ENCODE results near the gene AGAP1. TPM values are rescaled to one million over a fixed set of nuclear protein-coding genes. Genes with fewer than 3 reads are reported as not detected.

AGAP1 gene
- total and polyA plus RNA-seq, 7 donors = 10.8 to 42.7 (median 18.6) TPM

- Histone ChIP-seq H3K4me3 (no peak overlapping the region), H3K36me3 (no peaks in the 10 kb centered on the region), H3K9me3 (no peaks in the 10 kb centered on the region), H3K4me1 (peaks cover 0 to 65% (median 52%) of the 10 kb centered on the region in 4 donors), H3K27ac (no peak overlapping the region), H3K27me3 (no peaks in the 10 kb centered on the region)
- no peak for DNase-seq
- intact Hi-C loops (cut with DNase I) = no loop called here
- 48 to 69% methylated on average over 17 of the region's 17 CpGs for WGBS, 2 donors
- TF ChIP-seq POLR2A (IDR thresholded peaks at IDR 0.05) (no peak), POLR2AphosphoS5 (IDR thresholded peaks at IDR 0.05) (no peak), EP300 (IDR thresholded peaks at IDR 0.05) (no peak)
- TF ChIP-seq, protein P1, sequence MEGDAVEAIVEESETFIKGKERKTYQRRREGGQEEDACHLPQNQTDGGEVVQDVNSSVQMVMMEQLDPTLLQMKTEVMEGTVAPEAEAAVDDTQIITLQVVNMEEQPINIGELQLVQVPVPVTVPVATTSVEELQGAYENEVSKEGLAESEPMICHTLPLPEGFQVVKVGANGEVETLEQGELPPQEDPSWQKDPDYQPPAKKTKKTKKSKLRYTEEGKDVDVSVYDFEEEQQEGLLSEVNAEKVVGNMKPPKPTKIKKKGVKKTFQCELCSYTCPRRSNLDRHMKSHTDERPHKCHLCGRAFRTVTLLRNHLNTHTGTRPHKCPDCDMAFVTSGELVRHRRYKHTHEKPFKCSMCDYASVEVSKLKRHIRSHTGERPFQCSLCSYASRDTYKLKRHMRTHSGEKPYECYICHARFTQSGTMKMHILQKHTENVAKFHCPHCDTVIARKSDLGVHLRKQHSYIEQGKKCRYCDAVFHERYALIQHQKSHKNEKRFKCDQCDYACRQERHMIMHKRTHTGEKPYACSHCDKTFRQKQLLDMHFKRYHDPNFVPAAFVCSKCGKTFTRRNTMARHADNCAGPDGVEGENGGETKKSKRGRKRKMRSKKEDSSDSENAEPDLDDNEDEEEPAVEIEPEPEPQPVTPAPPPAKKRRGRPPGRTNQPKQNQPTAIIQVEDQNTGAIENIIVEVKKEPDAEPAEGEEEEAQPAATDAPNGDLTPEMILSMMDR (IDR thresholded peaks at IDR 0.05) = no peak
Observed at GRCh38 chr2:235661167-235661937, 167.5 kb downstream of the AGAP1 start.

DNA sequence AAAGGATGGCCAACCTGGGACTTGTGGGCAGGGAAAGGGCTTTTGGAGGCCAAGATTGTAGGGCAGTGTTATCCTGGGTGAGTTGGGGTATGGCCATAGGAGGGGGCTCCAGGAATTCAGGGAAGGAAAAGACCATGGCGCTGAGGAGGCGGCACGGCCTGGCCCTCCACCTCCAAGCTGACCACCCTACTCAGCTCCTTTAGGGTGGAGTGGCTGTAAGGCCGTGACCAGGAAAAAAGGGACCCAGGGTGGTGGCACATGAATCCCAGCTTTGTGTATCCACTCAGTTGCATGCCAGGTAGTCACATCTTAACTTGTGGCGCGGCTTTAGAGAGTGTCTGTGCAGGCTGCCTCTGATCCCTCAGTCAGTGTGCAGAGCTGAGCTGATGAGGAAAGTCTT lies 168.1 kb downstream of the AGAP1 start:
- no peak overlapping the region for H3K4me3 ChIP-seq
- no peaks in the 10 kb centered on the region for H3K36me3 ChIP-seq
- peaks cover 0 to 71% (median 54%) of the 10 kb centered on the region in 4 donors for H3K4me1 ChIP-seq
- peak; percentile 47 for DNase-seq
- TF ChIP-seq POLR2A (IDR thresholded peaks at IDR 0.05) = no peak
- TF ChIP-seq, protein P1 (IDR thresholded peaks at IDR 0.05) = no peak
- no peak for TF ChIP-seq POLR2AphosphoS5 (IDR thresholded peaks at IDR 0.05)
- no peak for TF ChIP-seq EP300 (IDR thresholded peaks at IDR 0.05)
- intact Hi-C loops (cut with DNase I) = no loop called here
- no peak overlapping the region for H3K27ac ChIP-seq
- WGBS, 2 donors = 94 to 96% methylated on average over 6 of the region's 6 CpGs
- no peaks in the 10 kb centered on the region for H3K27me3 ChIP-seq
- no peaks in the 10 kb centered on the region for H3K9me3 ChIP-seq

DNA sequence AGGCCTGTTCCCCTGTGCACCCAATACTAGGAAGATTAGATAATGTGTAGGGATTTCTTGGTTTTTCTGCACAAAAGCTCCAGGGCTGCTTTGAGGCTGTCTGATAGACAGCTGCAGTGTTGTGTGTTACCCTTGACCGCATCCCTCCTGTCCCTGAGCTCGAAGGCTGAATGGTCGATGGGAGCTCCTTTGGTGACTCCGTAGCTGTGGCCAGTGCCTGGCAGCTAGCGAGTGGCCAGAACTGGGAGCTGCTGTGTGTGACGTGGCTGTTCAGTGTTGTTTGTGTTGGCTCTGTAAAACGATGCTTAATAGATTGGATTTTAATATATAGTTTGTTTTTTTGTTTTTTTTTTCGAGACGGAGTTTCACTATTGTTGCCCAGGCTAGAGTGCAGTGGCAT lies 170.0 kb downstream of the AGAP1 start:
- 80 to 85% methylated on average over 9 of the region's 9 CpGs for WGBS, 2 donors
- Histone ChIP-seq H3K36me3 (no peaks in the 10 kb centered on the region), H3K4me1 (peaks cover 0 to 57% (median 39%) of the 10 kb centered on the region in 4 donors), H3K27ac (no peak overlapping the region), H3K27me3 (no peaks in the 10 kb centered on the region), H3K4me3 (no peak overlapping the region), H3K9me3 (no peaks in the 10 kb centered on the region)
- TF ChIP-seq POLR2A (IDR thresholded peaks at IDR 0.05) (no peak), POLR2AphosphoS5 (IDR thresholded peaks at IDR 0.05) (no peak), EP300 (IDR thresholded peaks at IDR 0.05) (no peak)
- TF ChIP-seq, protein P1 (IDR thresholded peaks at IDR 0.05) = no peak
- intact Hi-C loops (cut with DNase I) = no loop called here
- DNase-seq = peak; percentile 28

DNA sequence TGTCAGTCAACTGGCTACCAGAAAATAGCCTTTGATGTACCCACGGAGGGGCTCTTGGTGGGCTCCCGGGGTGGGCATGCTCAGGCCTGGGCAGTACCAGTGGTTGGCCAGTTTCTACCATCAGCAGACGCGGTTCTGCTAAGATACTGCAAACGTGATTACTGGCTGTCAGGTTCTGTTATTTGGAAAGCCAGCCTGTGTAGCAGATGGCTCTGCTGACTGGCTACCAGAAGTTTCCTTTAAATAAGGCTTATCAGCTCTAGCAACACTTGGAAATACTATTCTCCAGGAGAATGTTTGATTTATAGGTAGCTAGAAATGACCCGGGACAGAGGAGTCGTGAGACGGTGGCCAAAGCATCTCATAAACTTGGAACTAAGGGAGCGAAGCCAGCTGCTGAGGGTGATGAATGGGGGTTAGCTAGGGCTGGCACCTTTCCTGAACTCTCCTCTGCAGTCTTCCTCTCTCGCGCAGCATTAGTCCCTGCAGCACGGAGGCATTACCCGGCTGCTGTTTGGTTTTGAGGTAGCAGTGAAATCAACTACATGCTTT lies 171.9 kb downstream of the AGAP1 start:
- TF ChIP-seq POLR2AphosphoS5 (IDR thresholded peaks at IDR 0.05) (peak; percentile 30 to 57 (median 41)), EP300 (IDR thresholded peaks at IDR 0.05) (peak in 1 of 4 donors; percentile 42), POLR2A (IDR thresholded peaks at IDR 0.05) (no peak)
- TF ChIP-seq, protein P1 (IDR thresholded peaks at IDR 0.05) = no peak
- H3K9me3 ChIP-seq = no peaks in the 10 kb centered on the region
- DNase-seq = peak; percentile 79
- H3K4me1 ChIP-seq = peaks cover 0 to 42% (median 29%) of the 10 kb centered on the region in 4 donors
- intact Hi-C loops (cut with DNase I) = no loop called here
- no peaks in the 10 kb centered on the region for H3K36me3 ChIP-seq
- WGBS, 2 donors = 9% methylated on average over 13 of the region's 13 CpGs
- H3K27ac ChIP-seq = peak overlapping the region; percentile 64 to 87 (median 75)
- peak overlapping the region in 3 of 4 donors; percentile 27 to 43 (median 37) for H3K4me3 ChIP-seq
- no peaks in the 10 kb centered on the region for H3K27me3 ChIP-seq

Data from sigmoid colon (tissue), 7 donors.